ENCODE measurements around the gene CYTIP. TPM values are rescaled to one million over a fixed set of nuclear protein-coding genes. Genes with fewer than 3 reads are reported as not detected.
"Not testable (repeated sequence)": the region's sequence is repeated elsewhere in the genome, so short reads cannot be mapped to it uniquely, and the experiment has no call there.

The CYTIP gene
- total RNA-seq, 3 donors from 2014 or later, result 183 to 207 (median 195) TPM

DNA sequence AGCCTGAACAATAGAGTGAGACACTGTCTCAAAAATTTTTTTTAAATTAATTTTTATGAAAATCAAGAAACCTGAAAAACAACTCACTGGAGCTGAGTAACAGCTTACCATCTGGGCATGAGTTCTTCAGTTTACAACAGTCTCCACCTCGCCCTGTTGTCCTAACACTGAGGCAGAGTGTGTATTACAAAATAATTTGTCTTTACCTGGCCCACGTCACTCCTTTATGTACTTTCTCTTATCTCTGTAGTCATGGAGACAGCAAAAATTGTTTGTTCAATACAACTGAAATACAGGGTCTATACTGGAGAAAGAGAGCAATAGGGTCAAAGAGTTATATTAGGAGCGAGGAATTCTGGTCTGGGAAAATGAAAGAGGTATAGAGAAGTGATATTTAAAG lies 48.1 kb downstream of the CYTIP start:
- no peak for DNase-seq
- H3K9me3 Mint-ChIP-seq, result peaks cover 32% of the 10 kb centered on the region
- H3K27me3 Mint-ChIP-seq (ENCODE audit: low read depth), result no peaks in the 10 kb centered on the region
- H3K4me3 Mint-ChIP-seq, result no peak overlapping the region
- H3K36me3 Mint-ChIP-seq (ENCODE audit: insufficient read depth), result peaks cover 25% of the 10 kb centered on the region
- H3K4me1 Mint-ChIP-seq (ENCODE audit: low read depth), result peaks cover 11% of the 10 kb centered on the region
- no peak for ATAC-seq

DNA sequence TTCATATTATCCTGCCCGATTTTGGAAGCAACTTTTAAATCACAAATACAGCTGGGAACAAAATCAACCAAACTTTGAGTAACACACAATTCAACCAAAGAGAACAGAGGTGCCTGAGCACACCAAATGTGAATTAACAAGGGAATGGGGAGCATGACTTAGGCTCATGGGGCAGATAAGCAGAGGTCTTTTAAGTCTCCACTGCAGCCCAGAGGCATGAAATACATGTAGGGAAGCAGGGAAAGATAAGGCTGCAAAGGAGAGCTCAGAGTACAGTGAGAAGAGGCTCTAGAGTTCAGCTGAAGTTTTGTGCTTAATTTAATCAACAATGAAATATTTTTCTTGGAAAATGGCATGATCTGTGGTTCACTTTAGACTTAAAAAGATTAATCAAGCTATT lies 49.0 kb downstream of the CYTIP start:
- Mint-ChIP-seq H3K4me3 (no peak overlapping the region), H3K9me3 (peaks cover 33% of the 10 kb centered on the region), H3K4me1 (ENCODE audit: low read depth) (peaks cover 3% of the 10 kb centered on the region), H3K36me3 (ENCODE audit: insufficient read depth) (peaks cover 18% of the 10 kb centered on the region), H3K27me3 (ENCODE audit: low read depth) (no peaks in the 10 kb centered on the region)
- no peak for ATAC-seq
- no peak for DNase-seq

GRCh38 chr2:157393348-157393747 lies 50.5 kb downstream of the CYTIP start:
- Mint-ChIP-seq H3K9me3 (peaks cover 39% of the 10 kb centered on the region), H3K27me3 (ENCODE audit: low read depth) (no peaks in the 10 kb centered on the region), H3K36me3 (ENCODE audit: insufficient read depth) (peaks cover 13% of the 10 kb centered on the region), H3K4me3 (no peak overlapping the region), H3K4me1 (ENCODE audit: low read depth) (peaks cover 8% of the 10 kb centered on the region)
- ATAC-seq, result no peak
- no peak for DNase-seq

- no peaks in the 10 kb centered on the region for H3K27me3 Mint-ChIP-seq (ENCODE audit: low read depth)
- H3K36me3 Mint-ChIP-seq (ENCODE audit: insufficient read depth), result peaks cover 18% of the 10 kb centered on the region
- H3K9me3 Mint-ChIP-seq, result peaks cover 49% of the 10 kb centered on the region
- H3K4me3 Mint-ChIP-seq, result no peak overlapping the region
- no peak for ATAC-seq
- peaks cover 38% of the 10 kb centered on the region for H3K4me1 Mint-ChIP-seq (ENCODE audit: low read depth)
- no peak for DNase-seq
Observed at GRCh38 chr2:157388827-157389226, 55.1 kb downstream of the CYTIP start.

DNA sequence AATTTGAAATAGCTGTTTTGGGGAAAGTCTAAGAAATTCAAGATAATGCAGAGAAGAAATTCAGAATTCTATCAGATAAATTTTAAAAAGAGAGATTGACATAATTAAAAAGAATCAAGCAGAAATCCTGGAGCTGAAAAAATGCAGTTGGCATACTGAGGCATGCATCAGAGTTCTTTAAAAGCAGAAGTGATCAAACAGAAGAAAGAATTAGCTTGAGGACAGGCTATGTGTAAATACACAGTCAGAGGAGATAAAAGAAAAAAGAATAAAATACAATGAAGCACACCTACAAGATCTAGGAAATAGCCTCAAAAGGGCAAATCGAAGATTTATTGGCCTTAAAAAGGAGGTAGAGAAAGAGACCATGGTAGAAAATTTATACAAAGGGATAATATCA lies 57.1 kb downstream of the CYTIP start:
- H3K27me3 Mint-ChIP-seq (ENCODE audit: low read depth), result no peaks in the 10 kb centered on the region
- H3K36me3 Mint-ChIP-seq (ENCODE audit: insufficient read depth), result peaks cover 11% of the 10 kb centered on the region
- H3K4me3 Mint-ChIP-seq, result no peak overlapping the region
- DNase-seq, result no peak
- H3K4me1 Mint-ChIP-seq (ENCODE audit: low read depth), result peaks cover 41% of the 10 kb centered on the region
- ATAC-seq, result no peak
- H3K9me3 Mint-ChIP-seq, result peaks cover 41% of the 10 kb centered on the region

DNA sequence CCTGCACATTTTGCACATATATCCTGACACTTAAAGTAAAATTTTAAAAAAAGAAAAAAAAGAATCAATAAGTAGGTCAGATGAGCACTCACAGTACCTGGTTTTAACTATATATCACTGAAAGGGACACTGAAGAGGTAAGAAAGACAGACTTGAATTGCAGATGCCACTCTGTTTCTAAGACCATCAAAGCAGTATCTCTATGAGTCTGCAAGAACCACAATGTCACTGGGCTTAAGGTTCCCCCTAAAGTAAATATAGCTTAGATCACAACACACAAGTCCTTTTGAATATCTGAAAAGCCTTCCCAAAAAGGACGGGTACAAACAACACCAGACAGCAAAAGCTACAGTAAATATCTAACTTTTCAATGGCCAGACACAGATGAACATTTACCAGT lies 57.6 kb downstream of the CYTIP start:
- peaks cover 41% of the 10 kb centered on the region for H3K9me3 Mint-ChIP-seq
- ATAC-seq, result no peak
- DNase-seq, result no peak
- H3K4me1 Mint-ChIP-seq (ENCODE audit: low read depth), result peaks cover 46% of the 10 kb centered on the region
- H3K27me3 Mint-ChIP-seq (ENCODE audit: low read depth), result no peaks in the 10 kb centered on the region
- peaks cover 8% of the 10 kb centered on the region for H3K36me3 Mint-ChIP-seq (ENCODE audit: insufficient read depth)
- no peak overlapping the region for H3K4me3 Mint-ChIP-seq

- ATAC-seq (no peak), DNase-seq (no peak)
- Mint-ChIP-seq H3K4me1 (ENCODE audit: low read depth) (peaks cover 28% of the 10 kb centered on the region), H3K9me3 (peaks cover 30% of the 10 kb centered on the region), H3K4me3 (no peak overlapping the region), H3K36me3 (ENCODE audit: insufficient read depth) (peaks cover 27% of the 10 kb centered on the region), H3K27me3 (ENCODE audit: low read depth) (no peaks in the 10 kb centered on the region)
Observed at GRCh38 chr2:157377861-157378260, 66.0 kb downstream of the CYTIP start.

GRCh38 chr2:157376041-157376440 lies 67.8 kb downstream of the CYTIP start:
- peaks cover 25% of the 10 kb centered on the region for H3K36me3 Mint-ChIP-seq (ENCODE audit: insufficient read depth)
- peaks cover 18% of the 10 kb centered on the region for H3K4me1 Mint-ChIP-seq (ENCODE audit: low read depth)
- ATAC-seq (no peak), DNase-seq (no peak)
- H3K4me3 Mint-ChIP-seq, result no peak overlapping the region
- H3K27me3 Mint-ChIP-seq (ENCODE audit: low read depth), result no peaks in the 10 kb centered on the region
- H3K9me3 Mint-ChIP-seq, result peaks cover 25% of the 10 kb centered on the region

- H3K36me3 Mint-ChIP-seq (ENCODE audit: insufficient read depth), result peaks cover 24% of the 10 kb centered on the region
- peaks cover 24% of the 10 kb centered on the region for H3K9me3 Mint-ChIP-seq
- peaks cover 12% of the 10 kb centered on the region for H3K4me1 Mint-ChIP-seq (ENCODE audit: low read depth)
- DNase-seq (no peak), ATAC-seq (no peak)
- no peak overlapping the region for H3K4me3 Mint-ChIP-seq
- no peaks in the 10 kb centered on the region for H3K27me3 Mint-ChIP-seq (ENCODE audit: low read depth)
Observed at GRCh38 chr2:157375384-157375783, 68.5 kb downstream of the CYTIP start.

GRCh38 chr2:157368508-157368907 lies 75.4 kb downstream of the CYTIP start:
- H3K27me3 Mint-ChIP-seq (ENCODE audit: low read depth); ATAC-seq; H3K9me3 Mint-ChIP-seq; DNase-seq; H3K4me3 Mint-ChIP-seq: not testable (repeated sequence)
- H3K4me1 Mint-ChIP-seq (ENCODE audit: low read depth), result peaks cover 29% of the 10 kb centered on the region
- H3K36me3 Mint-ChIP-seq (ENCODE audit: insufficient read depth), result peaks cover 13% of the 10 kb centered on the region

- no peak for ATAC-seq
- no peak overlapping the region for H3K4me3 Mint-ChIP-seq
Observed at GRCh38 chr2:157367704-157368103, 76.2 kb downstream of the CYTIP start.

More at GRCh38 chr2:157367704-157368103, 76.2 kb downstream of the CYTIP start:
- Mint-ChIP-seq H3K27me3 (ENCODE audit: low read depth) (no peaks in the 10 kb centered on the region), H3K36me3 (ENCODE audit: insufficient read depth) (peaks cover 15% of the 10 kb centered on the region), H3K9me3 (peaks cover 5% of the 10 kb centered on the region), H3K4me1 (ENCODE audit: low read depth) (peaks cover 34% of the 10 kb centered on the region)
- no peak for DNase-seq

Other genes with a start within 250 kb of the CYTIP start
- gene GALNT5, start 186.4 kb downstream of the CYTIP start, total RNA-seq, result under 1 TPM; 0.05 to 0.15 (median 0.08) TPM
- gene ERMN, start 118.3 kb downstream of the CYTIP start, total RNA-seq, result 1 to 10 TPM in 1 of 3 donors, under 1 TPM in 2; 0.63 to 1.3 (median 0.81) TPM
- under 1 TPM; 0.47 to 0.73 (median 0.49) TPM for gene ACVR1C, start 184.8 kb upstream of the CYTIP start, total RNA-seq

Data from activated T-cell treated with anti-CD3 and anti-CD28 coated beads, Interleukin-2, amount 50 U/mL, for 4 hours (primary cell).